Mesenchymal stem cell (in vitro differentiated cells and primary cell): ENCODE measurements around the gene DAP3.
A peak's percentile ranks its signal among the peaks of the same experiment; 100 is the strongest.
"Not testable (repeated sequence)": the region's sequence is repeated elsewhere in the genome, so short reads cannot be mapped to it uniquely, and the experiment has no call there.

ENCODE experiments used
- DNase-seq: peaks from one replicate; pipeline ENCODE4 v3.0.0-alpha.2; 2013
- H2AFZ ChIP-seq: one replicate; pipeline ENCODE4 v1.6.1; 2013; ENCODE audit warnings: low read depth, mild to moderate bottlenecking, control low read depth, inconsistent platforms, low read length, moderate library complexity
- H2AK5ac ChIP-seq: 2 replicates; pipeline ENCODE4 v1.6.1; 2013; ENCODE audit warnings: low read length, moderate library complexity, mild to moderate bottlenecking, inconsistent platforms; ENCODE audit not compliant: severe bottlenecking
- H2BK120ac ChIP-seq: one replicate; pipeline ENCODE4 v1.6.1; 2013; ENCODE audit warnings: low read depth, mild to moderate bottlenecking, inconsistent platforms, low read length, moderate library complexity
- H2BK12ac ChIP-seq, 2 experiments: one replicate each; pipeline ENCODE4 v1.6.1; 2013; ENCODE audit warnings: inconsistent platforms in 2 of 2, low read length in 2 of 2, mild to moderate bottlenecking in 2 of 2, moderate library complexity in 2 of 2, control low read depth in 1 of 2
- H2BK15ac ChIP-seq: one replicate; pipeline ENCODE4 v1.6.1; 2013; ENCODE audit warnings: mild to moderate bottlenecking, low read depth, inconsistent platforms; ENCODE audit not compliant: poor library complexity, severe bottlenecking
- H2BK5ac ChIP-seq: 2 replicates; pipeline ENCODE4 v1.6.1; 2013; ENCODE audit warnings: low read depth, mild to moderate bottlenecking, low read length, control low read depth, inconsistent platforms; ENCODE audit not compliant: poor library complexity, severe bottlenecking
- H3K14ac ChIP-seq, 2 experiments: one replicate each; pipeline ENCODE4 v1.6.1; 2013; ENCODE audit warnings: inconsistent platforms in 2 of 2, low read length in 2 of 2, control low read depth in 1 of 2, mild to moderate bottlenecking in 1 of 2, moderate library complexity in 1 of 2
- H3K18ac ChIP-seq, 2 experiments: one replicate each; pipeline ENCODE4 v1.6.1; 2013; ENCODE audit warnings: inconsistent platforms in 2 of 2, low read length in 2 of 2, control low read depth in 1 of 2, low read depth in 1 of 2, mild to moderate bottlenecking in 1 of 2
- H3K23ac ChIP-seq, 2 experiments: one replicate each; pipeline ENCODE4 v1.6.1; 2013; ENCODE audit warnings: inconsistent platforms in 2 of 2, low read length in 2 of 2, mild to moderate bottlenecking in 2 of 2, moderate library complexity in 2 of 2, control low read depth in 1 of 2
- H3K27ac ChIP-seq: 2 replicates; pipeline ENCODE4 v1.5.1; 2013; ENCODE audit warnings: mild to moderate bottlenecking, moderate library complexity, low read length, control low read depth, inconsistent platforms; ENCODE audit not compliant: poor library complexity, severe bottlenecking
- H3K27me3 ChIP-seq, 2 experiments: 2 replicates each; pipeline versions ENCODE4 v1.6.1 to v1.7.0; 2013; ENCODE audit warnings: low read length in 2 of 2, mild to moderate bottlenecking in 2 of 2, moderate library complexity in 2 of 2, control low read depth in 1 of 2, inconsistent platforms in 1 of 2; ENCODE audit not compliant: control insufficient read depth in 1 of 2, insufficient read depth in 1 of 2
- H3K36me3 ChIP-seq, 2 experiments: 2 replicates each; pipeline versions ENCODE4 v1.6.1 to v1.7.0; 2013; ENCODE audit warnings: low read length in 2 of 2, control low read depth in 1 of 2, inconsistent platforms in 1 of 2, low read depth in 1 of 2, mild to moderate bottlenecking in 1 of 2; ENCODE audit not compliant: insufficient read depth in 2 of 2, control insufficient read depth in 1 of 2
- H3K4ac ChIP-seq, 2 experiments: one replicate each; pipeline ENCODE4 v1.6.1; 2013; ENCODE audit warnings: inconsistent platforms in 2 of 2, low read length in 2 of 2, mild to moderate bottlenecking in 2 of 2, moderate library complexity in 2 of 2, control low read depth in 1 of 2, low read depth in 1 of 2
- H3K4me1 ChIP-seq: 2 replicates; pipeline ENCODE4 v1.6.1; 2013; ENCODE audit warnings: low read depth, low read length, control low read depth; ENCODE audit not compliant: control insufficient read depth, insufficient read depth
- H3K4me2 ChIP-seq: 2 replicates; pipeline ENCODE4 v1.6.1; 2013; ENCODE audit warnings: low read length, mild to moderate bottlenecking, inconsistent platforms; ENCODE audit not compliant: poor library complexity, severe bottlenecking
- H3K4me3 ChIP-seq, 2 experiments: 2 replicates each; pipeline versions ENCODE4 v1.5.1 to v1.7.0; 2013; ENCODE audit warnings: low read length in 2 of 2, mild to moderate bottlenecking in 2 of 2, control low read depth in 1 of 2, low read depth in 1 of 2; ENCODE audit not compliant: insufficient read depth in 1 of 2
- H3K79me1 ChIP-seq: replicated peaks from 2 replicates; pipeline ENCODE4 v1.6.1; 2013; ENCODE audit warnings: mild to moderate bottlenecking, control low read depth, low read length, inconsistent platforms; ENCODE audit not compliant: poor library complexity, severe bottlenecking
- H3K9ac ChIP-seq: 2 replicates; pipeline ENCODE4 v1.7.0; 2013; ENCODE audit warnings: mild to moderate bottlenecking, low read length, moderate library complexity
- H3K9me3 ChIP-seq: 2 replicates; pipeline ENCODE4 v1.7.0; 2013; ENCODE audit warnings: mild to moderate bottlenecking, low read length; ENCODE audit not compliant: control insufficient read depth
- H4K8ac ChIP-seq: one replicate; pipeline ENCODE4 v1.6.1; 2013; ENCODE audit warnings: inconsistent platforms, mild to moderate bottlenecking, low read length, moderate library complexity
- H4K91ac ChIP-seq: one replicate; pipeline ENCODE4 v1.6.1; 2013; ENCODE audit warnings: mild to moderate bottlenecking, low read length, inconsistent platforms
- WGBS: methylation state at CpG from one replicate; pipeline ENCODE4 v1.1.7; 2013; ENCODE audit warnings: mixed read lengths; 5-methylcytosine and 5-hydroxymethylcytosine counted together

DAP3 gene

DNA sequence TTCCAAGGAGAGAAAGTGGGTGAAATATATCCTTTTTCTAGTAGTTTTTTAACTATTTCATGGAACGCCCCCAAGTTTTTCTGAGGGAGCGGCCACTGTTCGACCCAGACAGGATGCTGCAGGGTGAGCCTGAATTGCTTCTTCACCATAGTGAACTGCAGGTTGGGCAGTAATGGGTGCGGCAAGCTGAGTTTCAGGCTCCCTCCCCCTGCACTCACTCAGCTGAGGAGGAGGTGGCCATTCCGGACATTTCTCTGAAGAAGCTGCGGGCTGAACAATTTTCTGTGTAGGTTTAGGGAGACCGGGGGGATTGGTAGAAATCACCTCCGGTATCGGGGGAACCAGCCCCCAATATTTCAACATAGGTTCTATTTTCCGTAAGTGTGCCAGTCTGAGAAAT lies 8.2 kb downstream of the DAP3 start:
- H3K23ac ChIP-seq: no peak overlapping the region
- 96% methylated on average over 9 of the region's 10 CpGs for WGBS
- no peak overlapping the region for H3K4me3 ChIP-seq
- peaks cover 7% of the 10 kb centered on the region for H3K79me1 ChIP-seq
- H2BK12ac ChIP-seq: no peak overlapping the region
- H2AK5ac ChIP-seq: no peak overlapping the region
- H2BK5ac ChIP-seq: no peak overlapping the region
- H3K4ac ChIP-seq: no peak overlapping the region
- H3K27ac ChIP-seq: no peak overlapping the region
- no peak overlapping the region for H2BK15ac ChIP-seq
- DNase-seq: no peak
- H2BK120ac ChIP-seq: no peak overlapping the region
- no peaks in the 10 kb centered on the region for H3K27me3 ChIP-seq
- H3K4me2 ChIP-seq: no peak overlapping the region
- H3K9me3 ChIP-seq: no peaks in the 10 kb centered on the region
- H4K8ac ChIP-seq: no peak overlapping the region
- H3K9ac ChIP-seq: no peak overlapping the region
- no peak overlapping the region for H3K14ac ChIP-seq
- H2AFZ ChIP-seq: no peak overlapping the region
- H3K18ac ChIP-seq: no peak overlapping the region
- peaks cover 3% of the 10 kb centered on the region for H3K4me1 ChIP-seq
- peaks cover 0 to 13% of the 10 kb centered on the region in 2 experiments for H3K36me3 ChIP-seq
- no peak overlapping the region for H4K91ac ChIP-seq

DNA sequence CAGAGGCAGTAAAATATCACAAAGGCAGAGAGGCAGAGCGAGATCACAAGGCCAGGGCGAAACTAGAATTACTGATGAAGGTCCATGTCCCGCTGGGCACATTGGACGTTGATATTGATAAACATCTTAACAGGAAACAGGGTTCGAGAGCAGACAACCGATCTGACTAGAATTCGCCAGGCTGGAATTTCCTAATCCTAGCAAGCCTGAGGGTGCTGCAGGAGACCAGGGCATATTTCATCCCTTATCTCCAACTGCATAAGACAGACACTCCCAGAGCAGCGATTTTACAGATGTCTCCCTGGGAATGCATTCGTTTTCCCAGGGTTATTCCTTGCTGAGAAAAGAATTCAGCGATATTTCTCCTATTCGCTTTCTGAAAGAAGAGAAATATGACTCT lies 8.7 kb downstream of the DAP3 start:
- not testable (repeated sequence) for H3K18ac ChIP-seq, H2AFZ ChIP-seq

DNA sequence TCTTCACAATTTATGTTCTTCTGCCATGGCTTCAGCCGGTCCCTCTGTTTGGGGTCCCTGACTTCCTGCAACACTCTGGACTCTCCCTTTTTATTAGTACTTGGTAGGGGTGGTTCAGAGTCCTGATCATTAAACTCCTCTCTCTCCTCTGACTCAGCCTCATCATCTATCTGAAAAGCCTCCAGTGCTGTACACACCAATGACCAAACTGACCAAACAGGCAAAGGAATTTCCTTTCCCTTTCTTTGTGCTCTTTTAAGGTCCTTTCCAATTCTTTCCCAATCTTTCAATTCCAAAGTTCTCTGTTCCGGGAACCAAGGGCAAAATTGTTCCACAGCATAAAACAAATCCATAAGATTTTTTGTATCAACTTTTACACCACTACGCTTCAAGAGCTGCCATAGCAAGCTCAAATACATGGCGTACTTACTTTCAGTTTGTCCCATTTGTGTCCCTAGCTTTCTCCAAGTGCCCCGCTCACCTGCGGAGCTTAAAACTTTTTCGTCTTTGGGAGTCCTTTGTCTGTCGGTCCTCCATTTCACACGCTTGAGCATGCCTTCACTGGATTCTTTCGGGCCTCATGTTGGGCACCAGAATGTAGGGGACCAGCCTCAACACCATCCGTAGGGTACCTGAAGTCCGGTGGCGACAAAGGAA lies 9.6 kb downstream of the DAP3 start:
- no peak overlapping the region for H2BK120ac ChIP-seq
- no peak overlapping the region for H2BK12ac ChIP-seq
- no peak overlapping the region for H2BK15ac ChIP-seq
- H3K79me1 ChIP-seq: peaks cover 7% of the 10 kb centered on the region
- 96% methylated on average over 12 of the region's 13 CpGs for WGBS
- H3K27ac ChIP-seq: peak overlapping the region; percentile 23
- H3K14ac ChIP-seq: no peak overlapping the region
- H4K91ac ChIP-seq: no peak overlapping the region
- peak; percentile 56 for DNase-seq
- no peak overlapping the region for H3K23ac ChIP-seq
- H3K9ac ChIP-seq: peak overlapping the region; percentile 15
- H3K4me2 ChIP-seq: no peak overlapping the region
- no peak overlapping the region for H2AK5ac ChIP-seq
- peaks cover 3% of the 10 kb centered on the region for H3K4me1 ChIP-seq
- H3K27me3 ChIP-seq: no peaks in the 10 kb centered on the region
- H3K4me3 ChIP-seq: peak overlapping the region in 1 of 2 experiments; percentile 20
- no peak overlapping the region for H2AFZ ChIP-seq
- H3K36me3 ChIP-seq: no peaks in the 10 kb centered on the region
- H3K9me3 ChIP-seq: no peaks in the 10 kb centered on the region
- no peak overlapping the region for H3K4ac ChIP-seq
- H2BK5ac ChIP-seq: no peak overlapping the region
- no peak overlapping the region for H4K8ac ChIP-seq
- no peak overlapping the region for H3K18ac ChIP-seq

More for the DNA sequence above, 8.7 kb downstream of the DAP3 start:
- not testable (repeated sequence) for H2BK120ac ChIP-seq, H3K27ac ChIP-seq, H3K4me2 ChIP-seq, H3K9ac ChIP-seq, H3K23ac ChIP-seq, H3K4ac ChIP-seq, H3K14ac ChIP-seq, H2AK5ac ChIP-seq, H3K4me1 ChIP-seq, H3K9me3 ChIP-seq, H4K8ac ChIP-seq, H3K36me3 ChIP-seq, DNase-seq, H4K91ac ChIP-seq, H3K4me3 ChIP-seq, H3K27me3 ChIP-seq, H2BK12ac ChIP-seq, H2BK5ac ChIP-seq, H2BK15ac ChIP-seq, H3K79me1 ChIP-seq
- WGBS: 83% methylated on average over 11 of the region's 11 CpGs

DNA sequence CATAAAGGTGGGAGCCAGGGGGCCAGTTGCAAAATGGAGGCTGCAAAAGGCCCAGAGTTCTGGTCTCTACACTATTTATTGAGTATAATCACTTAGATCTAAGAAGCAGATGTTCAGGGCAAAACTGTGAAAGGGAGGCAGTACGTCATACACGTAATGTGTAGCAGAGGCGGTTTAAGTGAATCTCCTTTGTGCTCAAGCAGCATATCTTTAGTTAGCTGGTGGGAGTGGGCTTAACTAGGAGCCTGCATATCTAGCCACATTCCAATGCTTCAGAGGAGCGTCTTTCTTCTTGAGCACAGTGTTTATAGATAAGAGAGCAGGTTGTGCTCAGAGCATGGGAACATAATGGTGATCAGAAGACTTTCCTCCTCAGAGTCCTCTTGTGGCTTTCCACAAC lies 10.2 kb downstream of the DAP3 start:
- not testable (repeated sequence) for DNase-seq, H2AFZ ChIP-seq, H3K79me1 ChIP-seq, H3K4me2 ChIP-seq, H2BK15ac ChIP-seq, H2AK5ac ChIP-seq, H3K18ac ChIP-seq, H2BK120ac ChIP-seq, H3K4ac ChIP-seq, H3K36me3 ChIP-seq, H3K23ac ChIP-seq, H2BK5ac ChIP-seq, H2BK12ac ChIP-seq, H3K9me3 ChIP-seq, H4K8ac ChIP-seq, H3K27me3 ChIP-seq, H3K4me1 ChIP-seq, H3K4me3 ChIP-seq, H3K9ac ChIP-seq, H3K14ac ChIP-seq, H4K91ac ChIP-seq, H3K27ac ChIP-seq
- 90% methylated on average over 4 of the region's 4 CpGs for WGBS
